HCEC 1CT (cell line): ENCODE measurements around the gene COQ9.
"Not testable (repeated sequence)": the region's sequence is repeated elsewhere in the genome, so short reads cannot be mapped to it uniquely, and the experiment has no call there.

ENCODE experiments used
- DNase-seq: peaks from one replicate; pipeline ENCODE4 v3.0.0-alpha.2; 2017

The COQ9 gene

DNA sequence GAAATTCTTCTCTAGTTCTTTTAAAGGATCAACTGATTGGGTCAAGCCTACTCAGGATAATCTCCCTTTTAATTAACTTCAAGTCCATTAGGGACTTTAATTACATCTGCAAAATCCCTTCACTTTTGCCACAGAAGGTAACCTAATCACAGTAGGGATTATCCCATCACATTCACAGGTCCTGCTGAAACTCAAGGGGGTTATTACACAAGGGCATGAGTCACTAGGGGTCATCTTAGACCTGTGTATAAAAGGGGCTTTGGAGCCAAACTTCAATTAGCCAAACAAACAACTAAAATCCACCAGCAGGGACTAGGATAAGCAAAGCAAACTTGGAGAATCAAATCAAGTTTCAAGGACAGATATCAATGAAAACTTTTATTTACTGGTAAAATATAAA, 19.5 kb upstream of the COQ9 start:
- DNase-seq = peak; percentile 5

DNA sequence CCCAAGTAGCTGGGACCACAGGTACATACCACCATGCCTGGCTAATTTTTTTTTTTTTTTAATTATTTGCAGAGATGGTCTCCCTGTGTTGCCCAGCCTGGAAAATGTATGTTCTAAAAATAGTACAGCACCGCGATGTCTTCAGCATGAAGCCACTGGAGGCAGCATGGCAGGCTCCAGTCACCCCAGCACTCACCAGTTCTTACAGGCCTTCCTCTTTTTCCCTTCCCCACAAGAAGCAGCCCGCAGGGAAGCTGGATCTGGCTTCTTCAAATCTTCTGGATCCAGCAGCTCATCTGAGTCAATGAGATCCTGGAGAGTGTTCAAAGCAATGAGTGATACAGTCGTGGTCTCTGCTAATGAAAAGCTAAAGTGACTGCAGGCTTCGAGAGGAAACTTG, 16.3 kb upstream of the COQ9 start:
- no peak for DNase-seq

DNA sequence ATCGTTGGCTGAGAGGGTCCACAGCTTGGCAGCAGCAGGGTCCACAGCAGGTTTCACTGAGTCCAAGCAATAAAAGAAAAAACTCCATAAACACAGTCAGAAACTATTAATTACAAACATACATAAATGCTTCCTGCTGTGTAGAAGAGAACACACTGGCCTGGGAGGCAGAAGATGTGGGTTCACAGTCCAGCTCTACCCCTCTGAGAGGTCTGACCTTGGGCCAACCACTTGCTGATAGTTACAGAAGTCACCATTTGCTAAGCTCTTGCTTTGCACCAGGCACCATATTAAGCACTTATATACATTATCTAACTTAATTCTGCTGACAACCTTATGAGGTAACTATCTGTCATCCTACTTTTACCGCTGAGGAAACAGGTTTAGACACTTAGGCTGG, 14.8 kb upstream of the COQ9 start:
- DNase-seq = no peak

DNA sequence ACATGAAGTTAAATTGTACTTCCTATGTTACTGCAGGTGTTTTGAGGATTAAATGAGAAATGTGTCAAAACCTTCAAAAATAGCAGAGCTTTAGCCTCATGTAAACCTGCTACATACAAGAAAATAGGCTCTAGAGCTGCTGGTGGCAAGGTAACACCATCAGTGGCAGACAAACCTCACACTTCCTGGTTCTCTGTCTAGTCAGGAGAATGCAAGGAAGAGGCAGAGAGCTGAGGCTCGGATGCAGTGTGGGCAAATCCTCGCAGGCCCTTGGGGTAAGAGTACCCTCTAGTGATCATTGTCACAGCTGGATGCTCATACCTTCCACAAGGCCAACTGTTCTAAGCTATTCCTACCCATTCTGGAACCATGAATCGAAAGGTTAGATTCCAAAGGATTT, 14.3 kb upstream of the COQ9 start:
- no peak for DNase-seq

DNA sequence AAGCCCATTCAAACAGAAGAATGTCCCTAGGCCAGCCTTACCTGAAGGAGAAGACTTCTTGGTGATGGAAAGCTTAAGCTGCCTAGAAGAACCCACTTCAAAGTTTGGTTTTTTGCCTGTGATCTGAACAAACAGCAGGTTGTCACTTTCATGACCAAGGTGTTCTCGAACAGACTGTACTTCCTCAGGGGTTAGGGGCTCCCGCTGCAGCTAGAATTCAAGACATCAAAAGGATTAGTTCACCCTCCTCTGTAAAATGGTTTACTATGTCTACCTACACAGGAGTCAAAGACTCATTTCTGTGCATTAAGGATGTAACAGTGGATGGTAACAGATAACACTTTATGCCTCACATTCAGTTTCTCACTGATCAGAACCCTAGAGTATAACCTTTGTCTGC, 13.3 kb upstream of the COQ9 start:
- no peak for DNase-seq

DNA sequence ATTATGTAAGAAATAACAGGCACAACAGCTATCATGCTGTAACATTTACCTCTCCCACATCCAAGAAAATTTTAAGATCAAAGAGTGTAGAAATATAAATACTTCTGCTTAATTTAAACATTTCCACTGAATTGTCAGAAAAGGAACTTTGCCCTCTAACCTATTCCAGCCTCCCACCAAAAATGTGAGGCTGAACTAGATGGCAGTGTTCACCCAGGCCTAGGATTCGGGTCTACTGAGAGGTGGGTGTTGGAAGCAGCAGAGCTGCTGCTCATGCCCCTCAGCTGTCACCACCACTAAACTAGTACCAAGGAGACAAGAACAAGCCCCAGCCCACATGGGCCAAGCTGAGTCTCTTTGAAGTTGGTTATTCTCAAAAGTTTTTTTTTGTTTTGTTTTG, 11.4 kb upstream of the COQ9 start:
- no peak for DNase-seq

DNA sequence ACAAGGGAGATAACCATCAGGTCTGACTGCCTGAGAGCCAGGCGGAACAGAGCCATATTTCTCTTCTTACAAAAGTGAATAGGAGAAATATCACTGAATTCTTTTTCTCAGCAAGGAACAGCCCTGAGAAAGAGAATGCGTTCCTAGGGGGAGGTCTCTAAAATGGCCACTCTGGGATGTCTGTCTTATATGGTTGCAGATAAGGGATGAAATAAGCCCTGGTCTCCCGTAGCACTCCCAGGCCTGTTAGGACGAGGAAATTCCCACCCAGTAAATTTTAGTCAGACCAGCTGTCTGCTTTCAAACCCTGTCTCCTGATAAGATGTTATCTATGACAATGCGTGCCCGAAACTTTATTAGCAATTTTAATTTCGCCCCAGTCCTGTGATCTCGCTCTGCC, 7.3 kb upstream of the COQ9 start:
- DNase-seq = not testable (repeated sequence)

DNA sequence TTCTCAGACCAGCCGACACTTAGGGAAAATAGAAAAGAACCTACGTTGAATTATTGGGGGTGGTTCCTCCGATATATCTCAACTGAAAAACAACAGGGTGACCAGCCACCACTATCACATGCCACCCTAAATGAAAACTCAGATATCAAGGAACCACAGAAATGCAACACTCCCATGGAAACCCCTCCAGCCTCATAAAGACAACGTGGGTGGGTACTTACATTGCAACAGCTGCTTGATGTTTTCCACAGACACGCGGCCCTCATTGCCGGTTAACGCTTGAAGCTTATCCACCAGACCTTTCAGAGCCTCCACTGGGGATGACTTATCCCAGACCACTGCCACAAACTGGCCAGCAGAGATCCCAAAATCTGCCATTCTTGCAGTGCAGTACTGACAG, 6.7 kb upstream of the COQ9 start:
- not testable (repeated sequence) for DNase-seq

DNA sequence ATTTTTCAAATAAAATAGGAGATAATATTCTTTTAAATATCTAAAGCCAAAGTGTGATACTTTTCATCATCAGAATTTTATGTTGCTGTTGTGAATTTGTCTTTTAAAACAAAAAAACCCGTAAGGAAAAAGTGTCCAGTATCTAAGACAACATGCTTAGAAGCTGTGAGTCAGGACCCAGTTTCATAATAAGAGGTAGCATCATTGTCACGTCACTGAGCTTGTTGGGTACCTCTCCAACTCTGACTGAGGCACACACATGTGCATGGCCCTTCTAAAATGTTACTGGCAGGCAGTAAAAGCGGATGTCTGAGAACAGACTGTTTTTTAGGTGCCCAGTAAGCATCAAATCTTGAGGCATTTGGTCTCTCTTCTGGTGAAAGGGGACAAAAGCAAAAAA, 2.6 kb upstream of the COQ9 start:
- peak; percentile 42 for DNase-seq

DNA sequence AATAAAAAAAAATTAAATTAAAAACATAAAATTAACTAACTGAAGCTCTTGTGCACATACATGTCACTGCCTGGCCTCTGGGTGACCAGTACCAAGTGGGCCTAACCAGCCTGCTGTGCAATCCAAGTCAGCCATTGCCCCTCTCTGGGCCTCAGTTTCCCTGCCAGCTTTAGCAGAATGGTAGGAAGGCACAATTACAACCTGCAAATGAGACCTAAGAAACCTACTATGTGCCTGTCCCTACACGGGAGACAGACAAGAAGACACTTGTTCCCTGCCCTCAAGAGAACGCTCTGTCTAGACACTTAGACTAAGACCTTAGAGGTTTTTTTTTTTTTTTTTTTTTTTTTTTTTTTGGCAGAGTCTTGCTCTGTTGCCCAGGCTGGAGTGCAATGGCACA, 1.8 kb upstream of the COQ9 start:
- no peak for DNase-seq

DNA sequence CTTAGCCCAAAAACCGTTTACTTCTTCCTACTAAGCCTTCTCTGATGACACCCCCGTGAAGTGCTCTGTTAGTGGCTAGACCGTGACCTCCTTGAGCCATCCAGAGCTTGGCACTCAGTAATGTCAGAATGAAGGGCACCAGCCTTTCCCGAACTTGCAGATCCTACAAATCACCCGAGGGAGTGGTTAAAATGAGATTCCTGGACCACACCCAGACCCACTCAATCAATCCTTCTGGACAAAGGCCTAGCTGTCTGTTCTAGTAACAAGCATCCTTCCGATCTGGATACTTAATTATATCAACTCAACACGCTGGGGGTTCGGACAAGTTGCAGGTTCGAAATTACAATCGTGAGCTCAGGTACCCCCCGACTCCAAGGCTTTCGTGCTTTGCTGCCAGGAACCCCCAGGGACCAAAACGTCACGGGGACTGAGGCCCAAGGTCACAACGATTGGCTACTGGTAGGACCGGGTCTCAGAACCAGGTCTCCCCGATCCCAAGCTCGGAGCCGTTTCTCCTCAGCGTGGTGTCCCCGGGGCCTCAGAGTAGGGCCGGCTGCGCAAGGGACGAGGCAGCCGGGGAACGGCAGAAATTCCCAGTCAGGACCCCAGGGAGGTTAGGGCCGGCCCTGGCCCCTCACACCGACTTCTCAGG, 621 bp upstream of the COQ9 start:
- peak; percentile 11 for DNase-seq

DNA sequence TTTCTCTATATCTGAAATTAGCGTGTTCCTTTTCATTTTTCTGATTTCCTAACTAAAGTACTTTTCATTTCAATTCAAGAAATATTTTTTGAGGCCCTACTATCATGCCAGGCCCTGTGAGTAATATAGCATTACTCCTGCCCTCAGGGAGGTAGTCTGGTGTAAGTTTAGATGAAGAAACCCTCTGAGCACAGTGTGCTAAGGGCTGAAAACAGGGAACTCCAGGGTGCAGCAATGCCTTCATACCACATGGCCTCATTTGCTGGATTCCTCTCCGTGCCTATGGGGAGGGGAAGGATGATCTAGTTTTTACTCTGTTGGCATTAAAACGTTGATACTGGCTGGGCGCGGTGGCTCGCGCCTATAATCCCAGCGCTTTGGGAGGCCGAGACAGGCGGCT, 4.7 kb downstream of the COQ9 start:
- no peak for DNase-seq

DNA sequence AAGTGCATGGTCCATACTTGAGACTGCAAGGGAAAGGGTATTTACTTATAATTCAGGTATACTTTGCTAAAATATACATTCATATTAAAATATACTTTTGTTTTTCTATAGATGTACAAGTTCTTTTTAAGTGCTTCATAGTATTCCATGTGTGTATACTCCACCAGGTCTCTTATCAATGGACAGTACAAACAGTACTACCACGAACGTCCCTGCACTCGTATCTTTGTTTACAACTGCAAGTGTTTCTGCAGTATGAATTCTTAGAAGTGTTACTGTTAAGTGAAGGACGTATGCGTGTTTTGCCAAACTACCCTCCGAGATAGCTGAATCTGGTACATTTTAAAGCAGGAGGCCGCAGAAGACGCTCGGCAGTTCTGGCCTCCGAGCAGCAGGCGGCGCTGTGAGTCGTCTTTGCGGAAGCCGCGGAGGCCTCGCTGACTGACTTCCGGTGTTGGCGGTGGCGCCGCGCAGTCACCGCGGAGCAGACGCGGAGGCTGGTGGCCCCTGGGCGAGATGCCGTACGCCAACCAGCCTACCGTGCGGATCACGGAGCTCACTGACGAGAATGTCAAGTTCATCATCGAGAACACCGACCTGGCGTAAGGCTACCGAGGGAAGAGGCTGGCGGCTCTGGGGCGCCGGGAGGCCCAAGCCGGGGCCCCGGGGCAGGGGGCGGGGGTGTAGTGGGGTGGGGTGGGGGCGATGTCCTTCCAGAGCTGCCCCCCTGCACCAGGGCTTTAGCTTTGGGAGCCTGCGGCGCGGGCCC, 15.1 kb downstream of the COQ9 start, which contains the start of gene POLR2C:
TSS of gene POLR2C (plus strand) at position 471 of the 769 bp plus-strand sequence. CDS start at position 517, 46 bp downstream.
- DNase-seq = peak; percentile 71

DNA sequence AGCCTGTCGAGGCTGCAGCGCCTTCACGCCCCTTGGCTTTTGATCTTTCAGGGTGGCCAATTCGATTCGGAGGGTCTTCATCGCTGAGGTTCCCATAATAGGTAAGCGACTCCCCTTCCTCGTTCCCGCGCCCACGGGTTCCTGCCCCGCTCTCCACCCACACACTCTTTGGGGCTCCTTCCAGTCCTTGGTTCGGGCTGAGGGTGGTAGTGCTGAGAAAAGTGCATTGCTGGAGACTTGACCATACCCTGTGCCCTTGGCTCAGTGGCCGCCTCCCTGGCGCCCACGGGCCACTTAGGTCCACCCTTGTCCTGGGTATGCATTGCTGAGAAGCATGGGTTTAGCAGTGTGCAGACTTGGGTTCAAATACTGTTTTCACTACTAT, 15.7 kb downstream of the COQ9 start:
- no peak for DNase-seq

DNA sequence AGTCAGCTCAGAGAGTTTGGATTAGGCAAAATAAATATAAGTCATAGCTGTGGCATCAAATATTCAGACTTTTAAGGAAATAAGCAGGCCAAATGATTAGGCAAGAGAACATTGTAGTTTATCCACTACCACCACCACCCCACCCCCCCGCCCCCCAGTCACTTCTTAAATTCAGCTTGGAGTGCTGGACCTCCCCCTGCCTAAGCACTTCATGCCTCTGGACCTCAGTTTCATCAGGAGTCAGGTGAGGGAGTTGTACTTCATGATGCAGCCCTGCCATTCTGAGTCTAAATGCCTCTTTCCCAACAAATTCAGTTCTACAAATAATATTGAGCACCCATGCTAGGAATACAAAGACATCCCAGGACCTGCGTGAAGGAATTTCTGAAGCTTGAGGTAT, 17.2 kb downstream of the COQ9 start:
- DNase-seq = no peak

DNA sequence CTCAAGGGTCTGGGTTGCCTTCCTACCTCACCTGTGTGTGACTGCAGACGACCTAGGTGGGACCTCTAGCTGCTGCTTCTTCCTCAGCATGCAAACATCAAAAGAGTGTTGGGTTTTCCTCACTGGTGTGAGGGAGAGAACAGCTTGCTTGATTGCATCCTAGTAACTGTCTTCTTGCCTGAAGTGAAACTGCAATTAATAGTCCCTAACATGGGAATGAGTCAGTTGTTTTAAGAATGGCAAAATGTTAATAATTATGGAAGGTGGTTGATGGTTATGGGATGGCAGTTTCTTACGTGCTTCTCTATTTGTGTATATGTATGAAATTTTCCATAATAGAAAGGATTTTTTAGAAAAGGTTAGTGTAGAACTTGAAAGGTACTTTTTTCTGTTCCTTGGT, 21.1 kb downstream of the COQ9 start:
- no peak for DNase-seq

DNA sequence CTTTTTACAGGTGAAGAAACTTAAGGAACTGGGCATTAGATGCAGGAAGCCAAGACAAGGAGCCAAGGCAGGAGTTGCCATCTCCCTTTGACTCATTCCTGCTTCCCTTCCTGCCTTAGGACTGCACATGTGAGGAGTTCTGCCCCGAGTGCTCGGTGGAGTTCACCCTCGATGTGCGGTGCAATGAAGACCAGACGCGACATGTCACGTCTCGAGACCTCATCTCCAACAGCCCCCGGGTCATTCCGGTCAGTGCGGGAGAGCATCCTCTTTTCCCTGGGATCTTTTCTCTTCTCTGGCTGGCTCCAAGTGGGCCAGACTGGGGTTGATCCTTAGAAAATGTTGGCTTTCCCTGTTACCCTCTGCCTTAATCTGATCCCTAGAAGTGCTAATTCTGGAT, 21.8 kb downstream of the COQ9 start:
- DNase-seq = no peak

DNA sequence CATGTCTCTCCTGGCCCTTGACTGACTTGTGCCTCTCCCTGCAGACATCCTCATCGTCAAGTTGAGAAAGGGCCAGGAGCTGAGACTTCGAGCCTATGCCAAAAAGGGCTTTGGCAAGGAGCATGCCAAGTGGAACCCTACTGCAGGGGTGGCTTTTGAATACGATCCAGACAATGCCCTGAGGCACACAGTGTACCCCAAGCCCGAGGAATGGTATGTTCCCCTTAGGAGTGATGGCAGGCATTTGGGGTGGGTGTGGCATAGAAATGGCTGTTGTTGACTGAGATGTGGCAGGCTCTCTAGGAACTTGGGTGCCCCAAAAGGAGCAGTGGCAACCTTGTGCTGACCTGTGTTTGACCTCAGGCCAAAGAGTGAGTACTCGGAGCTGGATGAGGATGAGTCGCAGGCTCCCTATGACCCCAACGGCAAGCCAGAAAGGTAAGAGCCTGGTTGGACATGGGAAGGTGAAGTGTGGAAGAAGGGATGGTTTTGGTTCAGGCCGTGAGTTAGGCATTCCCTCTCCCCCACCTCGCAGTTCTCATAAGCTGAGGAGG, 22.7 kb downstream of the COQ9 start:
- DNase-seq = no peak

DNA sequence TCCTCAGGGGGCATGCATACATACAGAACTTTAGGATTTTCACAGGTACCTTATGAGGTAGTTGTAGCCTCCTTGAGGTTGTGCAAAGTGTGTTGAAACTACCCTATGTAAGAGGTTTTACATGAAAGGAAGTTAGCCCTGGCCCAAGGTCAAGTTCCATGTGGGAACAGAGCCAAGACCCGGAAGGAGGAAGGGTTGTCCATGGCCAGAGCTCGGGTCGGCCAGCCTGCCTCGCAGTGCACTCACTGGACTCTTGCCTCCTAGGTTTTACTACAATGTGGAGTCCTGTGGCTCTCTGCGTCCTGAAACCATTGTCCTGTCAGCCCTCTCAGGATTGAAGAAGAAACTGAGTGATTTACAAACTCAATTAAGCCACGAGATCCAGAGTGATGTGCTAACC, 23.4 kb downstream of the COQ9 start:
- no peak for DNase-seq

DNA sequence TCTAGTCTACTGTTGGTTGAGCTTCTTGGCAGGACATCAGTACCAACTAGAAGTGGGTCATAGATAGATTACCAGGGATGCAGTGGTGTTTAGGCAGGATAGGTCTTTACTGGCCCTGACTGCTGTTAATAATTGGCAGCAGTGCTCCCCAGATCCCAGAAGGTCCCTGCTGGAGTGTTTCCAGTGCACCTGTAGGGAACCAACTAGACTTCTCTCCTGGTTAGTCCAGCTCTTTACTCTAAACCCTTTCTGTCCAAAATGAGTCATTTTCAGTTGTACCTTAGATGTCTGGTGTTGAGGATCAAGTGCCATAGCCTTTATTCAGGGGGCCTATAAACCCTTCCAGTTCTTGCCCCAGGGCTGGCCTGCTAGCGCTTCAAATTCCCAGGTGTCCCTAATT, 23.9 kb downstream of the COQ9 start:
- DNase-seq = no peak

DNA sequence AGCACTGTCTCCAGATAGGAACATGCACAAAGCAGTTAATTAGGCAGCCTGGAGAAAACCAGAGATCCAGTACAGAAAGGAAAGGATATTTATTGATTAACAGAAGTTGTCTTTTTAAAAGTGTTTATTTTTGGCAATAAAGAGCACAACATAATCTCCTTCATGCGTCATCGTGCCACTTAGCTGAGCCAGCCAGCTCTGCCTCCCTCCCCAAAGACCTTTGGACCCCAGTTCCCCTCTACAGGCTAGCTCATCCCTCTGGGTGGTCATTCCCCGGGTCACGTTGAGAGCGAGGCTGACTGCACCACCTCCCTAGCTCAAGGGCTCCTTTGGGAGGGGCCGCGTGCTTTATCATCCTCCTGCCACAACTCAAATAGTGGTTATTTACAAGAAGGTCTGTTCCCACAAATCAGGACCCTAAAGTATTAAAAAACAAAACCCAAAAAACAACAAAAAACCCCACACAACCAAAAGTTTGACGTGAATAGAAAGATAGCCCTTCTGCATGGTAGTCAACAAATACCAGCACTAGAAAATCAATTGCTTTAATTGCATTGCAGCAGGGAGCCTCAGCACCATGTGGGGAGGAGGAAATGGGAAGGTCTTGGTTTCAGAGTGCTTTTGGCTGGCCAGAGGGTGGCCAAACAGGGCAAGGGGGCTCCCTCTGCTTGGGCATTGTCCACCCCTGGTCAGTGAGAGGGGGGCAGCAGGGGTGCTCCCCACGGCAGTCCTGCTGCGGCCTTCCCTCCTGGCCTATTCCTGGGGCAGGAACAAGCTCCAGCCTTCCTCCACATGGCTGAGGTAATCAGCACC, 24.8 kb downstream of the COQ9 start:
- DNase-seq = no peak

DNA sequence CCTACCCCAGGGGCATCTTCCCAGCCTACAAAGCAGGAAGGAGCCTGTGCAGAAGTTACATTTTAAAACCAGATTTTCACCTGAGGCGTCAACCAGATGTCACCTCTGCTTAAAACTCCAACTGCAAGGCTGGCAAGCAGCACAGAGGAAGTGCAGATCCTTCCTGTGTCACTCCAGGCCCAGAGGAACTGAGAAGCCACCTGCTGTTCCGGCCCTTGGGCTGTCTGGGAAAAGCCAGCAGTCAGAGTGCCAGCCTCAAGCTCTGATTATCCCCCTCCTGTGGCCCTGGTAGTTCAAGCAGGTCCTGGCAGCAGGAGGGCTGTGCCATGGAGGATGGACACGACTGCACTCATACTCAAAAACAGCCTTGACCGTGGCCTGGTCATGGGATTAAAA, 25.4 kb downstream of the COQ9 start:
- DNase-seq = no peak

DNA sequence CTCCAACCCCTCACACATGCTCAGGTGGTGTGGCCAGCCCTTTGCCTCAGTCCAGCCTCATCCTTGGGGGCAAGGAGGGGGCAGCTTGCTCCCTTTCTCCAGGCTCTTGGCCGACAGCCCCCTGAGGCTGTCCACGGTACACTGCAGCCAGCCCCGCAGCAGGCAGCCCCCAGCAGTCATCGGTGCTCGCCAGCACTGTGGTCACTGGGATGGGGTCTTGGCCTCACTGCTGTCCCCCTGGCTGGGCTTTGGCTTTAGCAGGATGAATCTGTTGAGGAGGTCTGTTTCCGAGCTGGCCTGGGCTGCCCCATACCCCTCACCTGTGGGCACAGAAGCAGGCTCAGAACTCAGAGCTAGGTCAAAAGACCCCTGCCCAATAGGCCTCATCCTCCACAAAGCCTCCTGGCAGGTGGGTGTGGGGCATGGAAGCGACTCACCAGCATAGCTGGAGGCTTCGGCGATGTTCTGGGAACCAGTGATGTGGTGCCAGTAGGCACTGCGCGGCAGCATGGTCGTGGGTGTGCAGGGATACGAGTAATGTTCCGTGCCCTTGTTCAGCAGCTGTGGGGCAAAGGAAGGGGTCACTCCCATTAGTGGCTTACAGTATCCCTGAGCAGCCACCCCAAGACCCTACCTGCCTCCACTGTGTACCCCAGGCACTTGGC, 26.0 kb downstream of the COQ9 start:
- no peak for DNase-seq
